Sigmoid colon (tissue), 7 donors: ENCODE data around the gene HOXA11. TPM values are rescaled to one million over a fixed set of nuclear protein-coding genes. Genes with fewer than 3 reads are reported as not detected.

ENCODE experiments used
- DNase-seq: peaks from one replicate; pipeline ENCODE4 v3.0.0-alpha.2; 2019
- H3K27ac ChIP-seq, 4 donors: fragments of 200-600 bp; sonication (generic); one replicate each; pipeline ENCODE4 v1.5.1; 2016 to 2019; ENCODE audit warnings: mild to moderate bottlenecking in 1 of 4
- H3K27me3 ChIP-seq, 3 donors: fragments of 200-600 bp; sonication (generic); one replicate each; pipeline ENCODE4 v1.5.1; 2019; ENCODE audit warnings: mild to moderate bottlenecking in 1 of 3
- H3K36me3 ChIP-seq, 4 donors: fragments of 200-600 bp; sonication (generic); one replicate each; pipeline ENCODE4 v1.5.1; 2016 to 2019
- H3K4me1 ChIP-seq, 4 donors: fragments of 200-600 bp; sonication (generic); one replicate each; pipeline ENCODE4 v1.5.1; 2017 to 2019
- H3K4me3 ChIP-seq, 4 donors: fragments of 200-600 bp; sonication (generic); one replicate each; pipeline ENCODE4 v1.5.1; 2017 to 2019; ENCODE audit warnings: mild to moderate bottlenecking in 2 of 4, moderate library complexity in 1 of 4
- H3K9me3 ChIP-seq, 4 donors: fragments of 200-600 bp in 3 of 4; sonication (generic) in 3 of 4; one replicate each; pipeline versions ENCODE4 v1.5.1 to v1.6.1; 2013 to 2019
- CTCF ChIP-seq, 4 experiments: fragments of 450-650 bp in 3 of 4; fragments of 200-600 bp in 1 of 4; IDR thresholded peaks; one replicate each; pipeline ENCODE4 v1.5.1; 2016 to 2019; ENCODE audit warnings: antibody characterized with exemption in 4 of 4, mild to moderate bottlenecking in 3 of 4, moderate library complexity in 2 of 4
- EP300 ChIP-seq, 4 donors: sonication (generic); formaldehyde crosslinking; IDR thresholded peaks; one replicate each; pipeline ENCODE4 v1.6.1; 2017; ENCODE audit warnings: antibody characterized with exemption in 4 of 4
- POLR2A ChIP-seq, 2 donors: fragments of 450-650 bp; IDR thresholded peaks; one replicate each; pipeline ENCODE4 v1.6.1; 2016; ENCODE audit warnings: antibody characterized with exemption in 2 of 2, mild to moderate bottlenecking in 2 of 2, moderate library complexity in 2 of 2
- POLR2AphosphoS5 ChIP-seq, 4 donors: sonication (generic); formaldehyde crosslinking; IDR thresholded peaks; one replicate each; pipeline ENCODE4 v1.6.1; 2017; ENCODE audit warnings: antibody characterized with exemption in 4 of 4
- WGBS, 2 donors: extraction: QIAGEN DNeasy Blood & Tissue Kit; methylation state at CpG; one replicate each; pipeline ENCODE4 v1.1.7; 2013; 5-methylcytosine and 5-hydroxymethylcytosine counted together
- intact Hi-C: fragments of 100-400 bp; cut with DNase I; formaldehyde crosslinking; loops from one replicate; pipeline ENCODE4 v1.15.1; 2023
- polyA plus RNA-seq, 3 donors: library from polyadenylated mRNA; stranded (reverse); fragments of 200-250 nt; gene quantifications; one replicate each; pipeline ENCODE4 v1.2.3, GENCODE V29; 2013
- total RNA-seq, 4 donors: library from RNA; depleted of rRNA; stranded (reverse); fragments of >200 nt; gene quantifications; one replicate each; pipeline ENCODE4 v1.1.0, GENCODE V29; 2016
- donor health status: healthy with polysubstance abuse.
- donor health status: Bipolar disorder and iron deficiency.
- donor health status: healthy.

HOXA11 gene
- total and polyA plus RNA-seq, 7 donors: 3.0 to 25.0 (median 18.7) TPM

- Histone ChIP-seq H3K27me3 (no peaks in the 10 kb centered on the region), H3K9me3 (no peaks in the 10 kb centered on the region), H3K36me3 (peaks cover 15 to 27% (median 17%) of the 10 kb centered on the region in 4 donors), H3K4me1 (peaks cover 0 to 61% (median 43%) of the 10 kb centered on the region in 4 donors), H3K27ac (peak overlapping the region in 3 of 4 donors; percentile 91 to 96 (median 95)), H3K4me3 (peak overlapping the region in 2 of 4 donors; percentile 64 to 67)
- 24 to 61% methylated on average over 5 of the region's 5 CpGs for WGBS, 2 donors
- TF ChIP-seq CTCF (IDR thresholded peaks at IDR 0.05) (no peak), EP300 (IDR thresholded peaks at IDR 0.05) (no peak), POLR2AphosphoS5 (IDR thresholded peaks at IDR 0.05) (no peak), POLR2A (IDR thresholded peaks at IDR 0.05) (no peak)
- intact Hi-C loops: no loop called here
- DNase-seq: peak; percentile 70
Observed at GRCh38 chr7:27146491-27147198, 38.4 kb downstream of the HOXA11 start.

GRCh38 chr7:27145914-27146412 lies 39.1 kb downstream of the HOXA11 start:
- Histone ChIP-seq H3K27me3 (no peaks in the 10 kb centered on the region), H3K4me3 (no peak overlapping the region), H3K27ac (peak overlapping the region in 3 of 4 donors; percentile 91 to 96 (median 95)), H3K4me1 (peaks cover 0 to 56% (median 43%) of the 10 kb centered on the region in 4 donors), H3K36me3 (peaks cover 15 to 34% (median 17%) of the 10 kb centered on the region in 4 donors), H3K9me3 (no peaks in the 10 kb centered on the region)
- DNase-seq: no peak
- WGBS, 2 donors: 13 to 68% methylated on average over 11 of the region's 11 CpGs
- intact Hi-C loops: no loop called here
- TF ChIP-seq POLR2A (IDR thresholded peaks at IDR 0.05) (no peak), CTCF (IDR thresholded peaks at IDR 0.05) (no peak), EP300 (IDR thresholded peaks at IDR 0.05) (no peak), POLR2AphosphoS5 (IDR thresholded peaks at IDR 0.05) (no peak)

GRCh38 chr7:27145165-27145913 lies 39.7 kb downstream of the HOXA11 start:
- WGBS, 2 donors: 14 to 62% methylated on average over 47 of the region's 47 CpGs
- intact Hi-C loops: no loop called here
- H3K4me1 ChIP-seq: peaks cover 0 to 55% (median 42%) of the 10 kb centered on the region in 4 donors
- TF ChIP-seq CTCF (IDR thresholded peaks at IDR 0.05): no peak
- TF ChIP-seq POLR2AphosphoS5 (IDR thresholded peaks at IDR 0.05): no peak
- no peak for TF ChIP-seq POLR2A (IDR thresholded peaks at IDR 0.05)
- no peak for TF ChIP-seq EP300 (IDR thresholded peaks at IDR 0.05)
- H3K9me3 ChIP-seq: no peaks in the 10 kb centered on the region
- peak overlapping the region in 3 of 4 donors; percentile 52 to 93 (median 91) for H3K27ac ChIP-seq
- H3K36me3 ChIP-seq: peaks cover 15 to 35% (median 17%) of the 10 kb centered on the region in 4 donors
- no peaks in the 10 kb centered on the region for H3K27me3 ChIP-seq
- H3K4me3 ChIP-seq: no peak overlapping the region
- DNase-seq: peak; percentile 67

- 8 to 50% methylated on average over 31 of the region's 31 CpGs for WGBS, 2 donors
- H3K27ac ChIP-seq: peak overlapping the region in 3 of 4 donors; percentile 52 to 93 (median 91)
- peak; percentile 65 for DNase-seq
Observed at GRCh38 chr7:27144781-27145164, 40.3 kb downstream of the HOXA11 start.

More at GRCh38 chr7:27144781-27145164, 40.3 kb downstream of the HOXA11 start:
- Histone ChIP-seq H3K4me3 (peak overlapping the region in 1 of 4 donors; percentile 60), H3K4me1 (peaks cover 0 to 49% (median 39%) of the 10 kb centered on the region in 4 donors), H3K36me3 (peaks cover 15 to 36% (median 17%) of the 10 kb centered on the region in 4 donors), H3K9me3 (no peaks in the 10 kb centered on the region), H3K27me3 (no peaks in the 10 kb centered on the region)
- no peak for TF ChIP-seq POLR2A (IDR thresholded peaks at IDR 0.05)
- TF ChIP-seq EP300 (IDR thresholded peaks at IDR 0.05): no peak
- no peak for TF ChIP-seq POLR2AphosphoS5 (IDR thresholded peaks at IDR 0.05)
- TF ChIP-seq CTCF (IDR thresholded peaks at IDR 0.05): no peak
- intact Hi-C loops: no loop called here
